ENCODE measurements around the gene CELSR1. TPM values are rescaled to one million over a fixed set of nuclear protein-coding genes. Genes with fewer than 3 reads are reported as not detected.

Gene CELSR1
- total and polyA plus RNA-seq, 2 donors (not counting 1 experiment from before 2014, with no cell fraction given) = 0.07 to 1.8 TPM

- H2AFZ ChIP-seq (ENCODE audit: low read length) = no peak overlapping the region
- peaks cover 13% of the 10 kb centered on the region for H3K36me3 ChIP-seq (ENCODE audit: control insufficient read depth, insufficient read depth, low read length)
- no peaks in the 10 kb centered on the region for H3K79me2 ChIP-seq (ENCODE audit: control insufficient read depth, insufficient read depth, low read length)
- H3K27me3 ChIP-seq (ENCODE audit: control insufficient read depth, insufficient read depth, low read length) = no peaks in the 10 kb centered on the region
- no peaks in the 10 kb centered on the region for H3K9me3 ChIP-seq (ENCODE audit: control insufficient read depth, insufficient read depth, low read depth, low read length)
- no peaks in the 10 kb centered on the region for H4K20me1 ChIP-seq (ENCODE audit: control insufficient read depth, extremely low read depth, insufficient read depth, low read length)
- H3K27ac ChIP-seq (ENCODE audit: insufficient read depth, low read length) = no peak overlapping the region
- H3K4me1 ChIP-seq (ENCODE audit: control insufficient read depth, extremely low read depth, insufficient read depth, low read length) = no peaks in the 10 kb centered on the region
- H3K4me2 ChIP-seq (ENCODE audit: extremely low read depth, insufficient read depth, low read length) = no peak overlapping the region
- TF ChIP-seq CTCF (conservative IDR thresholded peaks at IDR 0.05 in 1 of 2, IDR thresholded peaks at IDR 0.05 in 1 of 2; ENCODE audit: low read depth in 1 of 2, low read length in 2 of 2) (no peak), EZH2 (IDR thresholded peaks at IDR 0.05; ENCODE audit: low read length, missing control alignments) (no peak)
- no peak for DNase-seq (ENCODE audit: low read depth in 2 of 2)
- no peak overlapping the region for H3K9ac ChIP-seq (ENCODE audit: insufficient read depth, low read length)
- no peak overlapping the region for H3K4me3 ChIP-seq (replicated peaks in 1 of 4; ENCODE audit: control extremely low read depth in 1 of 4, insufficient read depth in 1 of 4, low read depth in 3 of 4, low read length in 4 of 4)
Observed at GRCh38 chr22:46358766-46359165, 178.7 kb downstream of the CELSR1 start.

DNA sequence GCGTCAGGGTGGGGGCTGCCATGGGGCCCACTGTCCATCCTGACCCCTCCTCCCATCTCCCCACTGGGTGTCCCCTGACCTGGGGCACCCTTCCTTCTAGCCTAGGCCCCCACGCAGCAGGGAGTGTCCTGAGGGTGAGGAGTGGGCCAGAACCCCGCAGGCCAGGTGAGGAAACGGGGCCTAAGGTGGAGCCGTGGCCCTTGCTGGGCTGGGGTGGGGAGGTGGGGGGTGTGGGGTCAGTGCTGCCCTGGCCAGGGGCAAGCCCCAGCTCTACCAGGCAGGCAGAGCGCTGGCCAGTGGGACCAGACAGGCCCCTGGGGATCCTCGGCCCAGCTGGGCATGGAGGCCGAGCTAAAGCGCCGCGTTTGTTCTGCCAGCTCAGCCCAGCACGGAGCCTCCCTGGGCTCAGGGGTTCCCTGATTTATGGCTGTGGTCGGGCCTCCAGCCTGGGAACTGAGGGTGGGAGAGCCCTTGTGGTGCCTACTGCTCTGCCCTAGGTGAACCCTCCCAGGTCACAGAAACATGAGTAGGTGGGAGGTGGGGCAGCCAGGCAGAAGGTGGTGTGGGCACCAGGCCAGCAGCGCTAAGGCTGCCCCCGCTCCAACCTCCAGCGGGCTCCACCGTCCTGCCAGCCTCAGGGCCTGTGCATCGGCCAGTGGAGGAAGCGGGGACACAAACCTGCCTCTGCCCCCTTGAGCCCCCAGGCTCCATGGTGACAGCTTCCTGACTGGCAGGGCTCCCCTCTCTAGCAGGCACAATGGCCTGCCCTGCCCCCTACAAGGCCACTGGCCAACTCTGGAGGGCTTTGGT is 179.5 kb downstream of the CELSR1 start:
- no peak overlapping the region for H2AFZ ChIP-seq (ENCODE audit: low read length)
- H3K4me1 ChIP-seq (ENCODE audit: control insufficient read depth, extremely low read depth, insufficient read depth, low read length) = no peaks in the 10 kb centered on the region
- no peaks in the 10 kb centered on the region for H4K20me1 ChIP-seq (ENCODE audit: control insufficient read depth, extremely low read depth, insufficient read depth, low read length)
- H3K27me3 ChIP-seq (ENCODE audit: control insufficient read depth, insufficient read depth, low read length) = no peaks in the 10 kb centered on the region
- H3K4me2 ChIP-seq (ENCODE audit: extremely low read depth, insufficient read depth, low read length) = no peak overlapping the region
- H3K4me3 ChIP-seq (replicated peaks in 1 of 4; ENCODE audit: control extremely low read depth in 1 of 4, insufficient read depth in 1 of 4, low read depth in 3 of 4, low read length in 4 of 4) = no peak overlapping the region
- H3K27ac ChIP-seq (ENCODE audit: insufficient read depth, low read length) = no peak overlapping the region
- no peaks in the 10 kb centered on the region for H3K9me3 ChIP-seq (ENCODE audit: control insufficient read depth, insufficient read depth, low read depth, low read length)
- peaks cover 13% of the 10 kb centered on the region for H3K36me3 ChIP-seq (ENCODE audit: control insufficient read depth, insufficient read depth, low read length)
- TF ChIP-seq EZH2 (IDR thresholded peaks at IDR 0.05; ENCODE audit: low read length, missing control alignments) (no peak), CTCF (conservative IDR thresholded peaks at IDR 0.05 in 1 of 2, IDR thresholded peaks at IDR 0.05 in 1 of 2; ENCODE audit: low read depth in 1 of 2, low read length in 2 of 2) (no peak)
- DNase-seq (ENCODE audit: low read depth in 2 of 2) = no peak
- H3K9ac ChIP-seq (ENCODE audit: insufficient read depth, low read length) = no peak overlapping the region
- H3K79me2 ChIP-seq (ENCODE audit: control insufficient read depth, insufficient read depth, low read length) = no peaks in the 10 kb centered on the region

- no peak for DNase-seq (ENCODE audit: low read depth in 2 of 2)
- no peaks in the 10 kb centered on the region for H3K27me3 ChIP-seq (ENCODE audit: control insufficient read depth, insufficient read depth, low read length)
- H3K27ac ChIP-seq (ENCODE audit: insufficient read depth, low read length) = no peak overlapping the region
- peaks cover 17% of the 10 kb centered on the region for H3K36me3 ChIP-seq (ENCODE audit: control insufficient read depth, insufficient read depth, low read length)
- H4K20me1 ChIP-seq (ENCODE audit: control insufficient read depth, extremely low read depth, insufficient read depth, low read length) = no peaks in the 10 kb centered on the region
- H3K9me3 ChIP-seq (ENCODE audit: control insufficient read depth, insufficient read depth, low read depth, low read length) = no peaks in the 10 kb centered on the region
- TF ChIP-seq EZH2 (IDR thresholded peaks at IDR 0.05; ENCODE audit: low read length, missing control alignments) = no peak
- no peak for TF ChIP-seq CTCF (conservative IDR thresholded peaks at IDR 0.05 in 1 of 2, IDR thresholded peaks at IDR 0.05 in 1 of 2; ENCODE audit: low read depth in 1 of 2, low read length in 2 of 2)
- H3K79me2 ChIP-seq (ENCODE audit: control insufficient read depth, insufficient read depth, low read length) = no peaks in the 10 kb centered on the region
- no peak overlapping the region for H3K9ac ChIP-seq (ENCODE audit: insufficient read depth, low read length)
- H3K4me2 ChIP-seq (ENCODE audit: extremely low read depth, insufficient read depth, low read length) = no peak overlapping the region
- H2AFZ ChIP-seq (ENCODE audit: low read length) = no peak overlapping the region
- no peak overlapping the region for H3K4me3 ChIP-seq (replicated peaks in 1 of 4; ENCODE audit: control extremely low read depth in 1 of 4, insufficient read depth in 1 of 4, low read depth in 3 of 4, low read length in 4 of 4)
- H3K4me1 ChIP-seq (ENCODE audit: control insufficient read depth, extremely low read depth, insufficient read depth, low read length) = no peaks in the 10 kb centered on the region
Observed at GRCh38 chr22:46356496-46357480, 180.6 kb downstream of the CELSR1 start.
